KOPT-K1 (cell line): ENCODE results near the gene ZNF431.
"Not testable (repeated sequence)": the region's sequence is repeated elsewhere in the genome, so short reads cannot be mapped to it uniquely, and the experiment has no call there.

Source experiments
- H3K27ac ChIP-seq: fragments of 200-600 bp; sonication (generic); 2 replicates; pipeline ENCODE4 v1.5.1; 2016; ENCODE audit warnings: antibody characterized with exemption, mild to moderate bottlenecking, low read depth, low read length; ENCODE audit not compliant: poor library complexity, severe bottlenecking
- H3K36me3 ChIP-seq: fragments of 200-600 bp; sonication (generic); 2 replicates; pipeline ENCODE4 v1.5.1; 2017; ENCODE audit warnings: antibody characterized with exemption, mild to moderate bottlenecking, low read length, moderate library complexity; ENCODE audit not compliant: insufficient read depth
- H3K9me3 ChIP-seq: fragments of 200-600 bp; sonication (generic); 2 replicates; pipeline ENCODE4 v1.5.1; 2017; ENCODE audit warnings: antibody characterized with exemption, low read length, mild to moderate bottlenecking; ENCODE audit not compliant: insufficient read depth, poor library complexity, severe bottlenecking

The ZNF431 gene

DNA sequence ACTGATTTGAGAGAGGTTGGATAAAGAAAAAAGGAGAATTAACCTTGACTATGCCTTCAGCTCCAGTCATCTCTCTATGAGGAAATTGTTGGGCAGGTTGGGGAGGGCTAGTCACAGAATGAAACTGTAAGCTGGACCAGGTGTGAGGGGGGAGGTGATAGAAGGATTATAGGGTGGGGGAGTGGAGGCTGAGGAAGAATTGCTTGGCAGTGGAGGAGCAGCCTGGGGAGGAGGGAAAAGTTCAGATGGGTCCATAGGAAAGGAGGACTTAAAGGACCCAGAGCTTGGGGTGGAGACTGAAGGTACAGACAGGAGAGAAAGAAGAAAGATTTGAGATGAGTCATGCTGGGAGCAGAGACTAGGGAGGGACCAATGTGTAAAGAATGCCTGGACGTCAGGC is 8.2 kb upstream of the ZNF431 start:
- Histone ChIP-seq H3K27ac (no peak overlapping the region), H3K36me3 (no peaks in the 10 kb centered on the region), H3K9me3 (no peaks in the 10 kb centered on the region)

DNA sequence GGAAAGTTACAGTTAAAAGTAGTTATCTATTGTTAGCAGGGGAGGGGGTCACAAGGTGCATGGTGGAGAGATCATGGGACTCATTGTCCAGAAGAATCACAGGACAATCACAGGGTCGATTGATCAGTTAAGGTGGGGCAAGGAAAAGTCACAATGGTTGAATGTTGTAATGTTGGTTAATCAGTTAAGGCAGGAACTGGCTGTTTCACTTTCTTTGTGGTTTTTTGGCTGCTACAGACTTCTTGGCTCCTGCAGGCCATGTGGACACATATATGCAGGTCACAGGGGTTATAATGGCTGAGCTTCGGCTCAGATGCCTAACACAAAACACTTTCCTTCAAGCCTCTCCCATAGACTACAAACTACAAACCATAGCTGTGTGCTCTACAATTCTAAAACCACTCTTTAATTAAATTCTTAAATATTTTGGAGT is 6.9 kb upstream of the ZNF431 start:
- Histone ChIP-seq H3K27ac (no peak overlapping the region), H3K36me3 (no peaks in the 10 kb centered on the region), H3K9me3 (no peaks in the 10 kb centered on the region)

DNA sequence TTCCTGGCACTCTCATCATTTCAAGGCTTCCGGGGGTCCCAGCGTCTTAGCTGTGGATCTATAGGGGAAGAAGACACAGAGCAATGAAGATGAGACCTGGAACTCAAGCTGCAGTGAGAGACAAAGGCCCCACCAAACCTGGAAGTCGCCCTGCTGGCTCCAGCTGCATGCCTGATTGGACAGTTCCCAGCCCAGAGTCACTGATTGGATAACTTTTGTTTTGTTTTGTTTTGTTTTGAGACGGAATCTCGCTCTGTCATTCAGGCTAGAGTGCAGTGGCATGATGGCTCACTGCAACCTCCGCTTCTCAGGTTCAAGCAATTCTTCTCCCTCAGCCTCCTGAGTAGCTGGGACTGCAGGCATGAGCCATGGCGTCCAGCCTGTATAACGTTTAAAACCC is 6.4 kb upstream of the ZNF431 start:
- H3K36me3 ChIP-seq = no peaks in the 10 kb centered on the region
- H3K9me3 ChIP-seq = no peaks in the 10 kb centered on the region
- H3K27ac ChIP-seq = no peak overlapping the region

DNA sequence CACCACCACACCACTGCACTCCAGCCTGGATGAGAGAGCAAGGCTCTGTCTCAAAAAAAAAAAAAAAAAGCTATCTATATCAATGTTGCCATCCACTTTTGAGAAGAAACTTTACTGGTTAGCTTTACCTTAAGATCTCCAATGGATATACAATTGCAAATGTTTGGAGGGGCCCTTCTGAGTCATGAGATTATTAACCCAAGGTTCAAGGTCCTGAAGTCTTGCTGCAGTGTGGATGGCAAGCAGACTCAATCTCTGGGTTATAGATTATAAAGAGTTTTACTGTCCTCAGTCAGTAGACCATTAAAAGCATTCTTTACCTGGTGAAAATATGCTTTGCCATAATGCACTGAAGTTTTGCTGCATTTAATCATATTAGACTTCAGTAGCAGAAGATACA is 3.7 kb upstream of the ZNF431 start:
- no peak overlapping the region for H3K27ac ChIP-seq
- peaks cover under 1% of the 10 kb centered on the region; the same call in 1 of the 2 replicates for H3K36me3 ChIP-seq
- peaks cover 1% of the 10 kb centered on the region for H3K9me3 ChIP-seq

DNA sequence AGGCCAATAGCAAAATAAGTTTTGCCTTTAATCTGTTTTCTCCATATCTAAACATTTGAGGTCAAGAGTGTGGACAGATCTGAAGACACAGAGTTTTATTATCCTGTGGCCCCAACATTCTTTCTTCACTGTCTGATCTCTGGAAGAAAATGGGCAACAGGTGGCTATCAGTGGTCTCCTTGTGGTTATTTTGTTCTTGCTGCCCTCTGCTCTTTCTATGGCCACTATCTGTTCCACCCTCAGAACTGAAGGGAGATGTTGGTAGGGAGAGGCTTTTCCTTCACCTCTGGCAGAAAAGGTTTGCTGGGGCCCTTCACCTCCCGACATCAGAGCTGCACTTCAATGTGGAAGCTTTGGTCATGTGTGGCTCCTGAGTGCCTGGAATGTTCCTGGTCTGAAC is 834 bp upstream of the ZNF431 start:
- Histone ChIP-seq H3K36me3 (peaks cover 29% of the 10 kb centered on the region), H3K9me3 (peaks cover 30% of the 10 kb centered on the region)
- not testable (repeated sequence) for H3K27ac ChIP-seq

DNA sequence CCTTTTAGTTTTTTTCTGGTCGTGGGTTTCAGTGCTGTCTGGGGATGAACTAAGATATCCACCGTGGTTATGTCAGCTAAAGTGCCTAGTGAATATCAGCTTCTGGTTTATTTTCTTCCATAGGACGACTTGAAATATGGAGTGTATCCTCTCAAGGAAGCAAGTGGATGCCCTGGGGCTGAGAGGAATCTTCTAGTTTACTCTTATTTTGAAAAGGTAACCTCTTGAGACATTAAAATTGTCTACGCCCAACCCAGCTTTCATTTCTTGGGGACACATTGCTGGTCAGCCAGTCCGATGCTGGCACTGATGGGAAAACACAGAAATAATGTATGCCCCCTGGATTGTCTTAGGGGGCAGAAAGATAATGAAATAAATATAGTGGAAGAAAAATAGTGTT is 1.6 kb downstream of the ZNF431 start:
- Histone ChIP-seq H3K27ac (no peak overlapping the region), H3K36me3 (peaks cover 53% of the 10 kb centered on the region), H3K9me3 (peaks cover 54% of the 10 kb centered on the region)

DNA sequence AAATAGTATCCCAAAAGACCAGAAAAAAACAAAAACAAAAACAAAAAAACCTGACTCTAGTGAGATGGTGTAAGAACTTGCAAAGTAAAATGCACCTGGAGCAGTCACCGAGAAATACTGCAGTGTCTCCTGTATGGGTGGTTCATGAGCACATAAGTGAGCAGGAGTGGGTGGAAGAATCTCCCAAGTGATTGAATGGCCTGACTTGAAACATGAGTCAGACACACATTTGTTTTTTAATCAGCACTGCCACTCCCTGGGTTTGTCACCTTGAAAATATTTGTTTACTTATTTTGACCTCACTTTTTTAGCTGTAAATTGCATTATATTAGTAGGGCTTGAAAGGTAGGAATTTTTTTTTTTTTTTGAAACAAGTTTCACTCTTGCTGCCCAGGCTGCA is 2.0 kb downstream of the ZNF431 start:
- Histone ChIP-seq H3K9me3 (peaks cover 59% of the 10 kb centered on the region), H3K36me3 (peaks cover 57% of the 10 kb centered on the region), H3K27ac (no peak overlapping the region)

DNA sequence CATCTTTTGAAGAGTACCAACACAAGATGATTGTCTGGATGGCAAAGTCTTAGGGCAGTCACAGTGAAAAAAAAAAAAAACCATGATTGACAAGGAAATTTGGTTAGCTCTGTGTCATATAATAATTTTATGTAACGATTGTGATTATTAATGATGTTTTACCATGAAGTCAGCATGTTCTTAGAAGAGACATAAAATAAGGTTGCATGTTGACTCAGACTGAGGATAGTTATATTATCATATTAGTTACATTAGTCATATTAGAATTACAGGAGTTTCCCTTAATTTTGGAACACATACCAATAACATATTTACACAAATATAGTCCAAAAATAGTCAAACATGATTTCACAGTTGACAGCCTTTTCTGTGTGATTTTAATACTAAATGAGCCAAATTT is 5.7 kb downstream of the ZNF431 start:
- H3K9me3 ChIP-seq = peaks cover 95% of the 10 kb centered on the region
- no peak overlapping the region for H3K27ac ChIP-seq
- peaks cover 94% of the 10 kb centered on the region for H3K36me3 ChIP-seq

DNA sequence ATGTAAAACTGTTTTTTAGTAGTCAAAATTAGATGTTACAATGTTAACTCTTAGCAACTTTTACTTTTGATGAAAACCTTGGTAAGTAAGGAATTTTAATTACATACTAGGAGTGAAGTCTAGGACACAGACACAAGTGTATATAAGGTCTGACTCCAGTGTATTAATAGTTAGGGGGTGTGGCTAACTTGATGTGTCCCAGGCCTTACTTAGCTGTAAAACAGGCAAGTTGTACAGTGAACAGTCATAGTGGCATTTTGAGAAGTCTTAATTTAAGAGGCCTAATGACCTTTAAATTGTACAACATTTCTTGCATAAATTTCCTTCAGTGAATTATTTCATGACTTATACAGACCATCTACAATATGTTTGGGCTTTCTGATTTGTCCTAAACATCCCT is 6.8 kb downstream of the ZNF431 start:
- H3K9me3 ChIP-seq = peaks cover 100% of the 10 kb centered on the region
- H3K36me3 ChIP-seq = peaks cover 100% of the 10 kb centered on the region
- no peak overlapping the region for H3K27ac ChIP-seq

DNA sequence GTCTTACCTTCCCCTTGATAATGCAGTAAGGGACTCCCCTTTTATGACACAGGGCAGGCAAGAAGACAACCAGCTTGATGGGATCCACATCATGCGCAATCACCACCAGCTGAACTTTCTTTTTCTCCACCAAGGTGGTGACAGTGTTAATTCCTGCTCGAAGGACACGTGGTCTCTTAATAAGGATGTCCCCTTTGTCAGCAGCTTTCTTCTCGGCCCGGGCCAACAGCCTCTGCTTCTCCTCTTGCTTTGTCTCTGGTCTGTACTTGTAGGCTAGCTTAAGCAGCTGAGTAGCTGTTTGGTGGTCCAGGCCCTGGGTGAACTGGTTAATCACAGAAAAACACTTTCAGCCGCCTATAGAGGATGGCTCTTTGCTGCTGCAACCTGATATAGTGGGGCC is 8.0 kb downstream of the ZNF431 start:
- H3K36me3 ChIP-seq = peaks cover 93% of the 10 kb centered on the region
- no peak overlapping the region for H3K27ac ChIP-seq
- peaks cover 89% of the 10 kb centered on the region for H3K9me3 ChIP-seq

DNA sequence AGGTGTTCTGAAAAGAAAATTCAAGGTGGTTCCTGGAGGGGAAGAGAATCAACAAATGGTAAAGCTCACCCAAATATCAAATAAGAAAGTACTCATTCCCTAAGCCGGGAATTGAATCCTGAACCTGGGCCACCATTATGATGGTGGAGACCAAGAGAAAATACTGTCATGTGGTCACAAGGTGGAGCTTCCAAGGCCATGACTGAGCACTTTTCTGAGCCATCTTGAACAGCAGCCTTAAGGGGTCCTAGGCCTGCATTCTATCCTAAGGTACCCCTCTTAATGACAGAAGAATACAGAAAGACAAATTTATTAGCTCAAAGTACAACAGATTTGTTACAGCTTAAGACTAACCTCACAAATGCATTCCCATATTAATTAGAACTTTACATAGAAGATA is 9.6 kb downstream of the ZNF431 start:
- Histone ChIP-seq H3K36me3 (peaks cover 90% of the 10 kb centered on the region), H3K9me3 (peaks cover 86% of the 10 kb centered on the region), H3K27ac (no peak overlapping the region)

DNA sequence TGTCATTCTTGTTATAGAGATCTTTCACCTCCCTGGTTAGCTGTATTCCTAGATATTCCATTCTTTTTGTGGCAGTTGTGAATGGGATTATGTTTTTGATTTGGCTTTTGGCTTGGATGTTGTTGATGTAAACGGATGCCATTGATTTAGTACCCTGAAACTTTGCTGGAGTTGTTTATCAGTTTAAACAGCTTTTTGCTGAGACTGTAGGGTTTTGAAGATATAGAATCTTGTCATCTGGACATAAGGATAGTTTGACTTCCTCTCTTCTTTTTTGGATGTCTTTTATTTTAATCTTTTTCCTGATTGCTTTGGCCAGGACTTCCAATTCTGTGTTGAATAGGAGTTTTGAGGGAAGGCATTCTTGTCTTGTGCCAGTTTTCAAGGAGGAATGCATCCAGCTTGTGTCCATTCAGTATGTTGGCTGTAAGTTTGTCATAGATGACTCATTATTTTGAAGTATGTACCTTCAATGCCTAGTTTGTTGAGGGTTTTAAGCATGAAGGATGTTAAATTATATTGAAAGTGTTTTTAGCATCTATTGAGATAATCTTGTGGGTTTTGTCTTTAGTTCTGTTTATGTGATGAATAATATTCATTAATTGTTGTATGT is 16.8 kb downstream of the ZNF431 start:
- Histone ChIP-seq H3K27ac (no peak overlapping the region), H3K36me3 (peaks cover 87% of the 10 kb centered on the region), H3K9me3 (peaks cover 85% of the 10 kb centered on the region)

DNA sequence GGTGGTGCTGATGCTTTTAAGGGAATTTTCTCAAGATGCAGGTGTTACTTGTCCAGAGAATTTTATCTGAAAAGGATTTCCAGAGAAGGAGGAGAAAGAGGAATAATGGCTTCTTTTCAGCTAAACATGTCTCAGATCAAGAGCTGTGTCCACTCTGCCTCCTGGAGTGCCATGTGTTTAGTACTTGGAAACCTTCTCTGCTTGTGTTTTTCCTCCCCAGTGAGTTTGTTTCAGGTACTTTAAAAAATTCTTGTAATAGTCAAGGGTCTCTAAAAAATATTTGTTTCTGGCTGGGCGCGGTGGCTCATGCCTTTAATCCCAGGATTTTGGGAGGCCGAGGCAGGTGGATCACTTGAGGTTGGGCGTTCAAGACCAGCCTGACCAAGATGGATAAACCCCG is 22.7 kb downstream of the ZNF431 start:
- peaks cover 100% of the 10 kb centered on the region for H3K36me3 ChIP-seq
- peaks cover 62% of the 10 kb centered on the region for H3K9me3 ChIP-seq
- H3K27ac ChIP-seq = no peak overlapping the region

DNA sequence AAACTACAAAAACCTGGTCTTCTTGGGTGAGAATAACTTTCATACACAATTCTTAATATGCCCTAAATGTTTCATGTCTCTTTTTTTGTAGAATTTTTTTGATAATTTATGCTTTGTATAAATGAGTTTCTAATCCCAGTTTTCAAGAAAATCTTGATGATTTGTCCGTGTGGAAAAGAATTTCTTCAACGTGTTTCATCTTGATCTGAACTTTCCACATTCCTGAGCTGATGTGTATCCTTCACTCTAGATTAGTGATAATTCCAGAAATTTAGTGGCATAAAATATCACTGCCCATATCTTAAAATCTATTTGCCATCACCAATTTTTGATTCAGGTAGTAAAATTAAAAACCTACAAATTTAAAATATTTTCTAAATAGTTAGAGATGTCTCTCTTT is 24.6 kb downstream of the ZNF431 start:
- Histone ChIP-seq H3K36me3 (peaks cover 100% of the 10 kb centered on the region), H3K27ac (no peak overlapping the region), H3K9me3 (peaks cover 60% of the 10 kb centered on the region)

DNA sequence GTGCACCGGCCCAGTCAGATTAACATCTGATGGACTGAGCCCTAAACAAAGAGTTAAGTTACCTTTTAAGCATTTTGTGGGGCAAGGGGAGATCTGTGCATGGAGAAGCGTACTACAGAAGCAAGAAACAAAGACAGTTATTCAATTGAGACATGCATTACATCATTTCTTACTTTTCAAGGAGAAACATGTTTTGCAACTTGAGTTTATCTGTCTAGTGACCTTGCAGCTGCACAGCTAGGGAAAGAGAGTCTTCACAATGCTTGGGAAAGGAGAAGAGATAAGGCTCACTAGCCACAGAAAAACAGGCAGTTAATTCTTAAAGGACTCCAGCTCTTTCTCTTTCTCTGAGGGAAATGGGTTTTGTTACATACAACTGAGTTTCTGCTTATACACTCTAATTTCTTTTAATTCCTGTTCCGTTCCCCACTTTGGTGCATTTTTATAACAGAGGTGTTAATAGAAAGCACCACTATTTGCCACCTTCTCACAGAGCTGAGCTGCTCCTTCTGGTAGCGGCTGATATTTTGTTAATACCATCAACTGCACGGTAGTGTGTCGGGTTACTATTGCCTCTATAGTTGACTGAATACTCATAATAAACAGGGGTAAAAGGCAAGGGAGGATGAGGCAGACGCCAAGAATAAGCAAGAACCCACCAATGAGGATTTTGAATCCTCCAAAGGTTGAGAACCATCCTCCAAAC is 55.9 kb downstream of the ZNF431 start:
- Histone ChIP-seq H3K36me3 (no peaks in the 10 kb centered on the region), H3K9me3 (no peaks in the 10 kb centered on the region), H3K27ac (no peak overlapping the region)

DNA sequence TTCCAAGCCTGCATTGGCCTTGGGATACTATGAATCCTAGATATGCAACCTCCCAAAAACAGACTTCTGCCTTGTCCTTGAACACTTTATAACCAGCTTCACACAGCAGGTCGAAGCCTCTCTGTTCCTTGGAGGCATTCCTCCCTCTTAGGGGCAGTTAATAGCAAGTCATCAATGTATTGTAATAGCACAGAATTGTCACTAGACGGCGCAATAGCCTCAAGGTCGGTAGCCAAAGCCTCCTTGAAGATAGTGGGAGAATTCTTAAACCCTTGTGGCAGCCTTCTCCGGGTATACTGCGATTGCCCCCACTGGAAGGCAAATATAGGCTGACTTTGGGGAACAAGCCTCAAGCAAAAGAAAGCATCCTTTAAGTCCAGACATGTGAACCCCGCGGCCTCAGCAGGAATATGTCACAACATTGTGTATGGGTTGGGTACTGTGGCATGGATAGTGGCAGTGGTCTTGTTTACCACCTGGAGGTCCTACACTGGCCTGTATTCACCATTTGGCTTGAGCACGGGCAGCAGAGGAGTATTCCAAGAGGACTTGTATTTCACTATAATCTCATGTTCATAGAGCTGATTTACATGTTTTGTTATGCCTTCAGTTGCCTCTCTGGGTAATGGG is 61.1 kb downstream of the ZNF431 start:
- H3K36me3 ChIP-seq = no peaks in the 10 kb centered on the region
- no peak overlapping the region for H3K27ac ChIP-seq
- peaks cover 19% of the 10 kb centered on the region for H3K9me3 ChIP-seq
